Spleen (tissue), 7 donors: ENCODE measurements around the gene HSD11B1L.

Experiments
- POLR2A ChIP-seq, 3 donors: fragments of 450-650 bp; IDR thresholded peaks; one replicate each; pipeline ENCODE4 v1.5.1; 2017; ENCODE audit warnings: antibody characterized with exemption in 3 of 3, mild to moderate bottlenecking in 1 of 3
- POLR2AphosphoS5 ChIP-seq, 3 donors: sonication (generic); formaldehyde crosslinking; IDR thresholded peaks; one replicate each; pipeline ENCODE4 v1.5.1; 2017; ENCODE audit warnings: antibody characterized with exemption in 3 of 3
- TF ChIP-seq, protein P1 (sequence below), 11 experiments: fragments of 200-600 bp in 7 of 11; fragments of 450-650 bp in 4 of 11; sonication (generic) in 4 of 11; IDR thresholded peaks in 8 of 11; conservative IDR thresholded peaks in 3 of 11; 1 replicate in 7 of 11; 2 replicates in 4 of 11; pipeline versions ENCODE4 v1.4.0 to v1.8.0; 2016 to 2021; ENCODE audit warnings: antibody characterized with exemption in 11 of 11, inconsistent platforms in 4 of 11, mild to moderate bottlenecking in 1 of 11
- donor health status: DM: no; HTN: no; CAD: no; lungs with moderate emphysema.
- donor health status: DM: no; HTN: no; CAD: no.
- donor health status: DM: no; HTN: no; CAD: no.

DNA sequence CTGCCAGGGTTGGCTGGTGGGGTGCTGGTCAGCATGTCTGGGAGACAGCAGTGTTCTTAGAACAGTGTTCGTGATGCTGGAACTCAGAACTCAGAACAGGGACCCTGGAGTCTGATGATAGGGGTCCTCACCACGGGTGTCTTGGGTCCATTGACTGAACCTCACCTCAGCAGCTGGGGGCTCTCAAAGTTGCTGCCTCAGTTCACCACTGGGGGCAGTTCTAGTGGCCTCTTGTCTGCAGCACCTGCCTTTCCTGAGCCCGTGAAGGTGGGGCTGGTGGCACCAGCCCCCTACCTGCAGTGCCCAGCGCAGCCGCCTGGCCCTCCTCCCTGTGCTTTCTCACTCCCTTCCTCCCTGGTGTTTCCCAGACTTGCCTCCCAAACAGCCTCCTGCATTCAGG, 29.5 kb upstream of the HSD11B1L start:
- TF ChIP-seq, protein P1, sequence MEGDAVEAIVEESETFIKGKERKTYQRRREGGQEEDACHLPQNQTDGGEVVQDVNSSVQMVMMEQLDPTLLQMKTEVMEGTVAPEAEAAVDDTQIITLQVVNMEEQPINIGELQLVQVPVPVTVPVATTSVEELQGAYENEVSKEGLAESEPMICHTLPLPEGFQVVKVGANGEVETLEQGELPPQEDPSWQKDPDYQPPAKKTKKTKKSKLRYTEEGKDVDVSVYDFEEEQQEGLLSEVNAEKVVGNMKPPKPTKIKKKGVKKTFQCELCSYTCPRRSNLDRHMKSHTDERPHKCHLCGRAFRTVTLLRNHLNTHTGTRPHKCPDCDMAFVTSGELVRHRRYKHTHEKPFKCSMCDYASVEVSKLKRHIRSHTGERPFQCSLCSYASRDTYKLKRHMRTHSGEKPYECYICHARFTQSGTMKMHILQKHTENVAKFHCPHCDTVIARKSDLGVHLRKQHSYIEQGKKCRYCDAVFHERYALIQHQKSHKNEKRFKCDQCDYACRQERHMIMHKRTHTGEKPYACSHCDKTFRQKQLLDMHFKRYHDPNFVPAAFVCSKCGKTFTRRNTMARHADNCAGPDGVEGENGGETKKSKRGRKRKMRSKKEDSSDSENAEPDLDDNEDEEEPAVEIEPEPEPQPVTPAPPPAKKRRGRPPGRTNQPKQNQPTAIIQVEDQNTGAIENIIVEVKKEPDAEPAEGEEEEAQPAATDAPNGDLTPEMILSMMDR (IDR thresholded peaks at IDR 0.05 in 8 of 11, conservative IDR thresholded peaks at IDR 0.05 in 3 of 11) = no peak
- TF ChIP-seq POLR2A (IDR thresholded peaks at IDR 0.05) = no peak
- peak in 1 of 3 donors; percentile 41 for TF ChIP-seq POLR2AphosphoS5 (IDR thresholded peaks at IDR 0.05)
